ENCODE results near the gene MYOCOS.

MYOCOS gene

GRCh38 chr1:171663036-171663853, 41.2 kb downstream of the MYOCOS start:
- no peak for DNase-seq (ENCODE audit: low read depth in 3 of 3)

DNA sequence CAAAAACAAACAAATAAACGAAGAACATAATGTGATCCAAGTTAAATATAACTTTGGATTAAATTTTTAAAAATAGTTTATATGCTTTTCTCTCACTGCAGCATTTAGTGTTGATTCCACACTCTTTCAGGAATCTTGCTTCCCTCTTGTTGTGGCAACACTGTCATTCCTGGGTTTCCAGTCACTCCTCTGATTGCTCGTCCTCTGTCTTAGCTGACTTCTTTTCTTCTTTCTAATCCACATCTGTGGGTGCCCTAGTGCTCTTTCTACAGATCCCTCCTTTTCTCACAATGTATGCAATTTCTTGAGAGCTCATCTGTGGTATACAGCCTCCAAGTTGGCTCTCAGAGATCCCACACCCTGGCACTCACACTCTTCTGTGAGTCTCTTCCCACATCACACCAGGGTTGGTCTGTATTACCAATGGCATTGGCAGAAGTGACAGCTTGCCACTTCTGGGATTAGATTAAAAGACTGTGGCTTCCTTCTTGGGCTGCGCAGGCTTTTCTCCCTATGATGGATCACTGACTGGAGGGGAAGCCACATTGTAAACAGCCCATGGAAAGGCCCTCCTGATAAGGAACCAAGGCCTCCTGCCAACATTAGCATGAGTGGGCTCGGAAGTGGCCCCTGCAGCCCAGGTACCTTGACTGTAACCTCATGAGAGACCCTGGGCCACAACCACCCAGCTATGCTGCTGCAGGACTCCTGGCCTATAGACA, 42.0 kb downstream of the MYOCOS start:
- no peak for DNase-seq (ENCODE audit: low read depth in 3 of 3)

- no peak for DNase-seq (ENCODE audit: low read depth in 3 of 3)
Observed at GRCh38 chr1:171664976-171665375, 42.9 kb downstream of the MYOCOS start.

GRCh38 chr1:171666114-171666769, 44.2 kb downstream of the MYOCOS start:
- no peak for DNase-seq (ENCODE audit: low read depth in 3 of 3)

GRCh38 chr1:171668372-171668771, 46.3 kb downstream of the MYOCOS start:
- DNase-seq (ENCODE audit: low read depth in 3 of 3), result no peak

DNA sequence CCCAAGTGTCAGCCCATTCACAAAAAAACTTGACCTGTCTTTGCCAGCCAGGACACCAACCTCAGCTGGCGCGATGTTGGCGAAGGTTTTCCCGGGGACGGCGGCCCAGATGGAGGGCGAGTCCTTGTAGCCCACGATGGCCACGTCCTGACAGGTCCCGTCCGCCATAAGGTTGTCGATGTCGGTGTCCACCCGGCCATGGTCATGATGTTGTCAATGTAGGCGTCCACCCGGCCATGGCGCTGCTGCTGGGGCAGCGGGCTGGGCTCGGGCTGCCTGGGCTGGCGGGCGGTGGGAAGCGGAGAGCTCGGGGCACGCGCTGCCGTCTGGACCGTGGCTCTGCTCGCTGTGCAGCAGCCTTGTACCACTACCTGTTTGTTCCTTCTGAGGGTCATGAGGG, 48.7 kb downstream of the MYOCOS start:
- no peak for DNase-seq (ENCODE audit: low read depth in 3 of 3)

GRCh38 chr1:171674431-171675405, 52.7 kb downstream of the MYOCOS start:
- DNase-seq (ENCODE audit: low read depth in 3 of 3), result no peak

All from stimulated activated CD4-positive, alpha-beta T cell treated with anti-CD3 and anti-CD28 coated beads, TNF-alpha, amount 100 ng/mL, for 24 hours (primary cell).